HEK293 (cell line): Measurements from ENCODE around the gene C1orf226.

Experiments
- GLIS1 ChIP-seq: fragments of 450-650 bp; formaldehyde crosslinking; IDR thresholded peaks from 2 replicates; pipeline ENCODE4 v1.5.1; 2016; ENCODE audit warnings: missing biosample characterization, missing genetic modification characterization
- REST ChIP-seq: fragments of 450-650 bp; formaldehyde crosslinking; IDR thresholded peaks from 2 replicates; pipeline ENCODE4 v1.5.1; 2016; ENCODE audit warnings: missing biosample characterization, missing genetic modification characterization
- TCF7L2 ChIP-seq: IDR thresholded peaks from 2 replicates; pipeline ENCODE4 v1.6.1; 2011; ENCODE audit warnings: low read depth, mild to moderate bottlenecking, inconsistent platforms, low read length, moderate library complexity, borderline replicate concordance
- ZNF175 ChIP-seq: fragments of 450-650 bp; formaldehyde crosslinking; IDR thresholded peaks from 2 replicates; pipeline ENCODE4 v1.5.1; 2016; ENCODE audit warnings: missing biosample characterization, missing genetic modification characterization

- TF ChIP-seq TCF7L2 (no peak), ZNF175 (tag by site-specific recombination) (no peak), GLIS1 (no peak), REST (tag by site-specific recombination) (no peak)
Measured at GRCh38 chr1:162351246-162351842, 30.2 kb upstream of the C1orf226 start.
